NCI-H460 (cell line): ENCODE measurements around the gene AP1M2. TPM values are rescaled to one million over a fixed set of nuclear protein-coding genes. Genes with fewer than 3 reads are reported as not detected.

ENCODE experiments used
- DNase-seq: peaks from one replicate; pipeline ENCODE4 v3.0.0-alpha.2; 2016; ENCODE audit warnings: low read depth; ENCODE audit errors: extremely low read depth
- polyA plus RNA-seq: library from polyadenylated mRNA; depleted of rRNA; stranded (reverse); fragments of >200 nt; gene quantifications from 2 replicates; pipeline ENCODE4 v1.2.3, GENCODE V29; 2014; cell fraction: nucleus; rRNA removed
- total RNA-seq: library from RNA; depleted of rRNA; stranded (reverse); fragments of >200 nt; shearing (Covaris generic); gene quantifications from 2 replicates; pipeline ENCODE4 v1.2.3, GENCODE V29; 2014; rRNA removed

Gene AP1M2
- 12.3 and 13.5 TPM in 2 replicates for total RNA-seq
- polyA plus RNA-seq = 3.4 and 5.7 TPM in 2 replicates

- no peak for DNase-seq
These were observed at the start of gene AP1M2 for GRCh38 chr19:10587022-10587838. TSS of gene AP1M2 (minus strand) at chr19:10587312. CDS start at chr19:10587231, 81 bp downstream.

- no peak for DNase-seq
These were observed 49.3 kb upstream of the AP1M2 start for GRCh38 chr19:10636304-10636972.

DNA sequence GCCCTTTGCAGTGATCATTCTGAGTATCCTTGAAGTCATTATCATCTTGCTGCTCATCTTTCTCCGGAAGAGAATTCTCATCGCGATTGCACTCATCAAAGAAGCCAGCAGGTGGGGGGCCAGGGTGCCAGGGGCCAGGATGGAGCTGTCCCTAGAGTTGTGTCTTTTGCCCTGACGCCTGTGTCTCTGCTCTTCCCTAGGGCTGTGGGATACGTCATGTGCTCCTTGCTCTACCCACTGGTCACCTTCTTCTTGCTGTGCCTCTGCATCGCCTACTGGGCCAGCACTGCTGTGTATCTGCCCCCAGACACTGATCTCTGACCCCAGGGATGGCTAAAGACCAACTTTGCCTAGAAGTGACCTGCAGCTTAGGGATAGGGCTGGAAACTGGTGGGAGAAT lies 47.9 kb upstream of the AP1M2 start:
- no peak for DNase-seq

- DNase-seq = no peak
These were observed 47.3 kb upstream of the AP1M2 start for GRCh38 chr19:10634430-10634829.

DNA sequence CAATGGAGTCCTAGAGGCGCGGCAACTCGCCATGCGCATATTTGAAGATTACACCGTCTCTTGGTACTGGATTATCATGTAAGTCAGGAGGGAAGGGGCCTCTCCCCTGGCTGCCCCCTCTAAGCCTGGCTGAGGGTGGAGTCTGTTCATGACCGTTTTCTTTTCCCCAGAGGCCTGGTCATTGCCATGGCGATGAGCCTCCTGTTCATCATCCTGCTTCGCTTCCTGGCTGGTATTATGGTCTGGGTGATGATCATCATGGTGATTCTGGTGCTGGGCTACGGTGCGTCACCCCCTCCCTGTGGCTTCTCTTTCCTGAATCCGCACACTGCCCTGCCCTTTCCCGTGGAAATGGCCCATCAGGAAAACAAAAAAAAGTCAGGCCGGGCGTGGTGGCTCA lies 44.8 kb upstream of the AP1M2 start:
- DNase-seq = no peak

- no peak for DNase-seq
These were observed 38.6 kb upstream of the AP1M2 start for GRCh38 chr19:10625762-10626138.

DNA sequence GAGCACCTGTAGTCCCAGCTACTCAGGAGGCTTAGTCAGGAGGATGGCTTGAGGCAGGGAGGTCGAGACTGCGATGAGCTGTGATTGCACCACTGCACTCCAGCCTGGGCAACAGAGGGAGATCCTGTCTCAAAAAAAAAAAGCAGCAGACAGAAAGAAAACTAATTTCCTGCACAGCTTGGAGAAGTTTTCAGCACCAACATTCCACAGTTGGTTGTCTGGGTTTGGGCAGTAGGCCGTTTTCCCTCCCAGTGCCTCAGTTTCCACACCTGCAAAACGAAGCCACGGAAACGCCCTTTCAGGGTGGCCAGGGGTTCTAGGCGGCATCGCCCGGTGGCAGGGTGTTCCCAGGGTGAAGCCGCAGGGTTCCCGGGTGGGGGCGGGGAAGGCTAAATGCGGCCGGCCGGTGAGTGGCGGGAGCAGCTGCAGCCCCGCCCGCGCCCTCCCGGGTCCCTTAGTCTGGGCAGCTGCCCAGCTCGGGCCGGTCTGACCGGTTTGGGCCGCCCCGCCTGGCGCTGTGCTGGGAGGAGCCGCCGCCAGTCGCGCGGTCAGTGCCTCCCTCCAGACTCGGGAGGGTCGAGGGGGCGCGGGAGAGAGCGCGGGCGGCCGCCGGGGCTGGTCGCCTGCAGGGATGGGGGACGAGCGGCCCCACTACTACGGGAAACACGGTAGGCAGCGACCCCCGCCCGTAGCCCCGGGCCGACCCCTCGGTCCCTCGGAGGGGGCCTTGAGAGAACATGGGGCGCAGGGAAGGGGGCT lies 38.1 kb upstream of the AP1M2 start, which contains the start of gene SLC44A2:
Gene SLC44A2, plus strand, starts transcription at position 551 of the 759 bp plus-strand sequence. Its CDS starts 81 bp downstream, at position 632.
- peak; percentile 20 for DNase-seq

- DNase-seq = no peak
These were observed 37.5 kb upstream of the AP1M2 start for GRCh38 chr19:10624585-10624984.

DNA sequence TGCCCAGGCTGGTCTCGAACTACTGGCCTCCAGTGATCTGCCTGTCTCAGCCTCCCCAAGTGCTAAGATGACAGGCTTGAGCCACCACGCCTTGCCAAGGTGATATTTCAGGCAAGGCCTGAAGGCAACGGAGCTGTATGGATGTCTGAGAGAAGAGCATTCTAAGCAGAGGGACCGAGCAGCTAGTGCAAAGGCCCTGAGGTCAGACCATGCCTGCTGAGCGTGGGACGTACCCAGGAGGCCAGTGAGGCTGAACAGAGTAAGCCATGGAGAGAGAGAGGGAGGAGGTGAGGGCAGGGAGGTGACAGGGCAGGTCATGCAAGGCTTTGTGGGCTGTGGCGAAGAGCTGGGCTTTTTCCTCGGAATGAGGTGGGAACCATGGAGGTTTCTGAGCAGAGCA lies 34.9 kb upstream of the AP1M2 start:
- no peak for DNase-seq

- DNase-seq = no peak
These were observed 33.7 kb upstream of the AP1M2 start for GRCh38 chr19:10620786-10621185.

DNA sequence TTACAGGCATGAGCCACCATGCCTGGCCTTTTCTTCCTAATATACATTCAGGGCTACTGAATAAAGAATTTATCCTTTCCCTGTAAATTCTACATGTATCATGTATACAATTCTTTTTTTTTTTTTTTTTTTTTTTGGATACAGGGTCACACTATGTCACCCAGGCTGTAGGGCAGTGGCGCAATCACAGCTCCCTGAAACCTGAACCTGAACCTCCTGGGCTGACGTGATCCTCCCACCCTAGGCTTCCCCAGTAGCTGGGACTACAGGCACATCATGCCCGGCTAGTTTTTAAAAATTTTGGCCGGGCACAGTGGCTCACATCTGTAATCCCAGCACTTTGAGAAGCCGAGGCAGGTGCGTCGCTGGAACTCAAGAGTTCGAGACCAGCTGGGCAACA lies 31.7 kb upstream of the AP1M2 start:
- no peak for DNase-seq

DNA sequence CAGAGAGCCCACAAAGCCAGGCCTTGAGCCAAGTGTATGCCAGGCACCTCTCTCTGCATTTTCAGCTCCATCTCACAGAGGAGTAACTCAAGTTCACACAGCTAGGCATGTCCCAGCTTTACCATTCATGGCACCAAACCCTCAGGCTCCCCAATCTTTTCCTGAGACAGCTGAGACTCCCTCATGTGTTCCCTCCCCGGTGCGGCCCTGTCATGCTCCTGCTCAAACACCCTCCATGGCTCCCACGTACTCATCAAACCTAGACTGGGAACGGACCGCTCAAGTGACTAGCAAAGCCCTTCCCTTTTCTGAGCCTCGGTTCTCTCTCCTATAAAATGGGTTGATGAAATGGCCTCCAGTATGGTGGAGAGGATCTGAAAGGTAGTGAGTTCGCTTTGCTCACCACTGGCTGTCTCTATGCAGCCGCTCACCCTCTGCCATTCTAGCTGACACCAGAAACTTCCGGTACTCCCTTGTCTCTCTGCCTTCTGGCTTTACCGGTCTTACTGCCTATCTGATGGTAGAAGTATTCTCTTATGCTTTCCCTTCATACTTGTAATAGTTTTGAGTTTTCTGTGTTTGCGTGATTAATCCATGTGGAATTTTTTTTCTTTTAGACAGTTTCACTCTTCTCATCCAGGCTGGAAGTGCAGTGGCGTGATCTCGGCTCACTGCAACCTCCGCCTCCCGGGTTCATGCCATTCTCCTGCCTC lies 30.5 kb upstream of the AP1M2 start:
- no peak for DNase-seq

DNA sequence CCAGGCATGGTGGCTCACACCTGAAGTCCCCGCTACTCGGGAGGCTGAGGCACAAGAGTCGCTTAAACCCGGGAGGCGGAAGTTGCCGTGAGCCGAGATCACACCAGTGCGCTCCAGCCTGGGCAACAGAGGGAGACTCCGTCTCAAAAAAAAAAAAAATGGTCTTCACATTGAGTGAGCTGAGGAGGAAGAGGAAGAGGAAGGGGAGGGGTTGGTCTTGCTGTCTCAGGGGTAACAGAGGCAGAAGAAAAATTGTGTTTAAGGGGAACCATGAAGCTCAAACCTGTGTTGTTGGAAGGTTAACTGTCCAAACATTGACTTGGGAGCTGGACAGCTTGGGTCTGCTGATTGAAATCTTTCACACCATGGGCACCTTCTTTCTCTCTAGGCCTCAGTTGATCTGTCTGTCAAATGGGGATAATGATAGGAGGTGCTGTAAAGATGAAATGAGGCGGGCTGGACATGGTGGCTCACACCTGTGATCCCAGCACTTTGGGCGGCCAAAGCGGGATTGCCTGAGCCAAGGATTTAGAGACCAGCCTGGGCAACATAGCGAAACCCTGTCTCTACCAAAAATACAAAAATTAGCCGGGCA lies 28.4 kb upstream of the AP1M2 start:
- no peak for DNase-seq

GRCh38 chr19:10612499-10613119 lies 25.5 kb upstream of the AP1M2 start:
- DNase-seq = no peak

DNA sequence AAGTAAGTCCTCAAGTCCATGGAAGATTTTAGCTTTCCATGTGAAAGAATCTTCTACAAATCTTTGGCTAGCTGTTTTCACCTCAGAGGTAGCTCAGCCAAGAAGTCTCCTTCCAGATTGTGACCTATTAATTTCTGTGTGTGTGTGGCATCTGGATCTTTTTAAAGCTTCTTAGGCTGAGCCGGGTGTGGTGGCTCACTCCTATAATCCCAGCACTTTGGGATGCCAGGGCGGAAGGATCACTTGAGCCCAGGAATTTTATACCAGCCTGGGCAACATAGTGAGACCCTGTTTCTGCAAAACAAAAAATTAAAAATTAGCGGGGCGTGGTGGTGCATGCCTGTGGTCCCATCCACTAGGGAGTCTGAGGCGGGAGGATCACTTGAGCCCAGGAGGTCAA lies 24.8 kb upstream of the AP1M2 start:
- no peak for DNase-seq

DNA sequence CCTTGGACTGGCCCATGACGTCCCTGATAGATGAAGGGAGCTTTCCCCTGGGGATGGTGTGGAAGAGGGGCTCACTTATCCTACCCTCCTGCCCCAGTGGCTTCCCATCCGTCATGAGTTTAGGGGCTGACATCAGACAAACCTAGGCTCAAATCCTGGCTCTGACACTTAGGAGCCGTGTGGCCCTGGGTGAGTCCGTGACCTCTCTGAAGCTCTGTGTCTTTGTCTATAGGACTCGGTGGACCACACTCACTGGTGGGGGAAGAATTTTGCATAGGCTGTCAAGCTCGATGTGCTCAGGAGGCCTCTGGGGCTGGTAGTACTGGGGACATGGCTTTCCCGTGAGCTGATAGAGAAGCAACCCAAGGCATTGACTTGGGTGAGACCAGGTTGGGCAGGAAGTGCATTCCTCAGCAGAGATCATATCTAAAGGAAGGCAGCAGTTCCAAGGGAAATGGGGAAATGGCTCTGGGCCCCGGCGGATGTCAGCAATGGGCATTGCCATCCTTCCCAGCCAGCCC lies 17.4 kb upstream of the AP1M2 start:
- DNase-seq = no peak

- DNase-seq = no peak
These were observed 16.9 kb upstream of the AP1M2 start for GRCh38 chr19:10603873-10604459.

DNA sequence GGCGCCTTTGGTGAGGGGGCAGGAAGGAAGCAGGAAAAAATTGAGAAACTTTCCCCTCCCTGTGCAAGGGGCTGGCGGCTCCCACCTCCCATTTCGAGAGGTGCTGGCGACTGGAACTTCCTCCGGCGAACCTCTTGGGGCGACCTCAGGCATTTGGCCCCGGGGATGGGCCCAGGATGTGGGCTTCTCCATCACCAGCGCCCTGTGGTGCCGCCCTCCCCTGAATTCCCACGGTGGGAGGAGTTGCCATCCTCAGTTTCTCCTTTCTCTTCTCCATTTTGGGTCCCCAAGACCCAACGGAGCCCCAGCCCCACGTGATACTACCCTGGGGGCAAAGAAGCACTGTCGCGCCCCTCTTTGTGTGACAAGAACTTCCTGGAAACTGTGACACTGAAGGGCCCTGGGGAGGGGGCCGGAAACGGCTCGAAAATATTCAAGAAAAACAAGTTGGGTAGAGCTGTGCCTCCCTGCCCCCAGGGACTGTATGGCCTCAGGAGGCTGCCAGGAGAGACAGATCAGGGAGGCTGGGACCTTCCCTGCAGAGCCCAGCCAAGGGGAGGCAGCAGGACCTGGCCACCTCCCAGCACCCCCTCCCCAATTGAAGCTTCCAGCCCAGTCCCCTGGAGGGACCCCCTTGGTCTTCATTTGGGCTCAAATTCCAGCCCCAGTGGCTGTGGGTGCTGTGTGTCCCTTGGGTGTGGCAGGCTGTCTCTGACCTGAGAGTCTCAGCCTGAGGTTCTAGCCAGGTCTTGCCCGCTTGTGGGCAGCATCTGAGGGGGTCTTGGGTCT lies 16.2 kb upstream of the AP1M2 start:
- no peak for DNase-seq
